Peyer's patch (tissue), 4 donors: Measurements from ENCODE around the gene ATG7. TPM values are rescaled to one million over a fixed set of nuclear protein-coding genes. Genes with fewer than 3 reads are reported as not detected.
"Not testable (repeated sequence)": the region's sequence is repeated elsewhere in the genome, so short reads cannot be mapped to it uniquely, and the experiment has no call there.

Source experiments
- DNase-seq, 3 donors: peaks; one replicate each; pipeline ENCODE4 v3.0.0-alpha.2; 2017 to 2019
- H3K27ac ChIP-seq, 4 donors: fragments of 200-600 bp; sonication (generic); one replicate each; pipeline ENCODE4 v1.5.1; 2016 to 2019
- H3K27me3 ChIP-seq, 2 donors: fragments of 200-600 bp; sonication (generic); one replicate each; pipeline ENCODE4 v1.5.1; 2019
- H3K36me3 ChIP-seq, 3 donors: fragments of 200-600 bp; sonication (generic); one replicate each; pipeline ENCODE4 v1.5.1; 2016 to 2019
- H3K4me1 ChIP-seq, 4 donors: fragments of 200-600 bp; sonication (generic); one replicate each; pipeline ENCODE4 v1.5.1; 2016 to 2019
- H3K4me3 ChIP-seq, 4 donors: fragments of 200-600 bp; sonication (generic); 1 replicate in 3 of 4; 2 replicates in 1 of 4; pipeline ENCODE4 v1.5.1; 2016 to 2019; ENCODE audit warnings: mild to moderate bottlenecking in 1 of 4
- H3K9me3 ChIP-seq, 4 donors: fragments of 200-600 bp; sonication (generic); one replicate each; pipeline ENCODE4 v1.5.1; 2016 to 2019; ENCODE audit warnings: mild to moderate bottlenecking in 1 of 4
- POLR2A ChIP-seq, 2 donors: fragments of 450-650 bp; IDR thresholded peaks; one replicate each; pipeline ENCODE4 v1.5.1; 2017; ENCODE audit warnings: antibody characterized with exemption in 2 of 2, mild to moderate bottlenecking in 2 of 2, moderate library complexity in 2 of 2
- total RNA-seq, 4 donors: library from RNA; depleted of rRNA; stranded (reverse); fragments of >200 nt; gene quantifications; one replicate each; pipeline ENCODE4 v1.1.0, GENCODE V29; 2016
- TF ChIP-seq, protein P1 (sequence below), 6 experiments: fragments of 450-650 bp in 4 of 6; fragments of 200-600 bp in 2 of 6; sonication (generic) in 1 of 6; IDR thresholded peaks; one replicate each; pipeline ENCODE4 v1.5.1; 2017 to 2019; ENCODE audit warnings: antibody characterized with exemption in 6 of 6, mild to moderate bottlenecking in 3 of 6, moderate library complexity in 1 of 6

ATG7 gene
- total RNA-seq, 4 donors from 2014 or later, result 45.2 to 126 (median 70.8) TPM

DNA sequence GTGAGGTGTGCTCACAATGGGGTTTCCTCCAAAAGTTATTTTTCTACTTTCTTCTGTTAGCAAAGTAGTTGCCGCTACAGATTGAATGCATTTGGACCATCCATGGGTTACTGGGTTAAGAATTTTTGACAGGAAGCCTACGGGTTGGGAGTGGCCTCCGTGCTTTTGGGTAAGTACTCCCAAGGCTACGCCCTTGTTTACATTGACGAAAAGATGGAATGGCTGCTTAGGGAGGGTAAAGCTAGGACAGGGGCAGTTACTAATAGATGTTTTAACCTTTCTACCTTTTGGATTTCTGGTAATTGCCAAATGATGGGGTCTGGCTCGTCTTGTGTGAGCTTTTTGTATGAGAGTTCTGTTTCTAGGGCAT, 20.4 kb upstream of the ATG7 start:
- TF ChIP-seq, protein P1, sequence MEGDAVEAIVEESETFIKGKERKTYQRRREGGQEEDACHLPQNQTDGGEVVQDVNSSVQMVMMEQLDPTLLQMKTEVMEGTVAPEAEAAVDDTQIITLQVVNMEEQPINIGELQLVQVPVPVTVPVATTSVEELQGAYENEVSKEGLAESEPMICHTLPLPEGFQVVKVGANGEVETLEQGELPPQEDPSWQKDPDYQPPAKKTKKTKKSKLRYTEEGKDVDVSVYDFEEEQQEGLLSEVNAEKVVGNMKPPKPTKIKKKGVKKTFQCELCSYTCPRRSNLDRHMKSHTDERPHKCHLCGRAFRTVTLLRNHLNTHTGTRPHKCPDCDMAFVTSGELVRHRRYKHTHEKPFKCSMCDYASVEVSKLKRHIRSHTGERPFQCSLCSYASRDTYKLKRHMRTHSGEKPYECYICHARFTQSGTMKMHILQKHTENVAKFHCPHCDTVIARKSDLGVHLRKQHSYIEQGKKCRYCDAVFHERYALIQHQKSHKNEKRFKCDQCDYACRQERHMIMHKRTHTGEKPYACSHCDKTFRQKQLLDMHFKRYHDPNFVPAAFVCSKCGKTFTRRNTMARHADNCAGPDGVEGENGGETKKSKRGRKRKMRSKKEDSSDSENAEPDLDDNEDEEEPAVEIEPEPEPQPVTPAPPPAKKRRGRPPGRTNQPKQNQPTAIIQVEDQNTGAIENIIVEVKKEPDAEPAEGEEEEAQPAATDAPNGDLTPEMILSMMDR (IDR thresholded peaks at IDR 0.05), result no peak
- no peak for TF ChIP-seq POLR2A (IDR thresholded peaks at IDR 0.05)
- Histone ChIP-seq H3K4me1 (no peaks in the 10 kb centered on the region), H3K4me3 (no peak overlapping the region), H3K9me3 (no peaks in the 10 kb centered on the region), H3K36me3 (no peaks in the 10 kb centered on the region), H3K27me3 (no peaks in the 10 kb centered on the region), H3K27ac (no peak overlapping the region)
- DNase-seq, result no peak

- DNase-seq, result no peak
- TF ChIP-seq POLR2A (IDR thresholded peaks at IDR 0.05), result no peak
- TF ChIP-seq, protein P1 (IDR thresholded peaks at IDR 0.05), result no peak
Observed at GRCh38 chr3:11254876-11255275, 17.3 kb upstream of the ATG7 start.

GRCh38 chr3:11255537-11255936, 16.7 kb upstream of the ATG7 start:
- H3K4me3 ChIP-seq, H3K9me3 ChIP-seq, DNase-seq: not testable (repeated sequence)

More at GRCh38 chr3:11254876-11255275, 17.3 kb upstream of the ATG7 start:
- no peaks in the 10 kb centered on the region for H3K27me3 ChIP-seq
- H3K27ac ChIP-seq, result no peak overlapping the region
- H3K36me3 ChIP-seq, result peaks cover 0 to 10% (median 0%) of the 10 kb centered on the region in 3 donors
- H3K4me3 ChIP-seq, result no peak overlapping the region
- no peaks in the 10 kb centered on the region for H3K9me3 ChIP-seq
- no peaks in the 10 kb centered on the region for H3K4me1 ChIP-seq

DNA sequence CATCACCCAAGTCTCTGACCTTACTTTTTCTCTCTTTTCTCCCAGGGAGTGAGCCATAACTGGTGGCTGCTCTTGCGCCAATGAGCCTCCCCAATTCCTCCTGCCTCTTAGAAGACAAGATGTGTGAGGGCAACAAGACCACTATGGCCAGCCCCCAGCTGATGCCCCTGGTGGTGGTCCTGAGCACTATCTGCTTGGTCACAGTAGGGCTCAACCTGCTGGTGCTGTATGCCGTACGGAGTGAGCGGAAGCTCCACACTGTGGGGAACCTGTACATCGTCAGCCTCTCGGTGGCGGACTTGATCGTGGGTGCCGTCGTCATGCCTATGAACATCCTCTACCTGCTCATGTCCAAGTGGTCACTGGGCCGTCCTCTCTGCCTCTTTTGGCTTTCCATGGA, 13.2 kb upstream of the ATG7 start:
- peaks cover 0 to 24% (median 0%) of the 10 kb centered on the region in 3 donors for H3K36me3 ChIP-seq
- no peaks in the 10 kb centered on the region for H3K27me3 ChIP-seq
- TF ChIP-seq, protein P1 (IDR thresholded peaks at IDR 0.05), result no peak
- H3K9me3 ChIP-seq, result no peaks in the 10 kb centered on the region
- no peak for DNase-seq
- H3K27ac ChIP-seq, result no peak overlapping the region
- no peaks in the 10 kb centered on the region for H3K4me1 ChIP-seq
- no peak overlapping the region for H3K4me3 ChIP-seq

More at GRCh38 chr3:11255537-11255936, 16.7 kb upstream of the ATG7 start:
- not testable (repeated sequence) for H3K4me1 ChIP-seq, H3K27me3 ChIP-seq, H3K27ac ChIP-seq
- H3K36me3 ChIP-seq, result peaks cover 0 to 15% (median 0%) of the 10 kb centered on the region in 3 donors

DNA sequence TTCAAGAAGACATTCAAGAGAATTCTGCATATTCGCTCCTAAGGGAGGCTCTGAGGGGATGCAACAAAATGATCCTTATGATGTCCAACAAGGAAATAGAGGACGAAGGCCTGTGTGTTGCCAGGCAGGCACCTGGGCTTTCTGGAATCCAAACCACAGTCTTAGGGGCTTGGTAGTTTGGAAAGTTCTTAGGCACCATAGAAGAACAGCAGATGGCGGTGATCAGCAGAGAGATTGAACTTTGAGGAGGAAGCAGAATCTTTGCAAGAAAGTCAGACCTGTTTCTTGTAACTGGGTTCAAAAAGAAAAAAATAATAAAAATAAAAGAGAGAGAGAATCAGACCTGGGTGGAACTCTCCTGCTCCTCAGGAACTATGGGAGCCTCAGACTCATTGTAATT, 11.7 kb upstream of the ATG7 start:
- H3K27me3 ChIP-seq, result no peaks in the 10 kb centered on the region
- no peak for TF ChIP-seq POLR2A (IDR thresholded peaks at IDR 0.05)
- TF ChIP-seq, protein P1 (IDR thresholded peaks at IDR 0.05), result no peak
- DNase-seq, result no peak
- H3K36me3 ChIP-seq, result peaks cover 0 to 24% (median 0%) of the 10 kb centered on the region in 3 donors
- no peak overlapping the region for H3K4me3 ChIP-seq
- H3K9me3 ChIP-seq, result no peaks in the 10 kb centered on the region
- no peaks in the 10 kb centered on the region for H3K4me1 ChIP-seq
- H3K27ac ChIP-seq, result no peak overlapping the region

DNA sequence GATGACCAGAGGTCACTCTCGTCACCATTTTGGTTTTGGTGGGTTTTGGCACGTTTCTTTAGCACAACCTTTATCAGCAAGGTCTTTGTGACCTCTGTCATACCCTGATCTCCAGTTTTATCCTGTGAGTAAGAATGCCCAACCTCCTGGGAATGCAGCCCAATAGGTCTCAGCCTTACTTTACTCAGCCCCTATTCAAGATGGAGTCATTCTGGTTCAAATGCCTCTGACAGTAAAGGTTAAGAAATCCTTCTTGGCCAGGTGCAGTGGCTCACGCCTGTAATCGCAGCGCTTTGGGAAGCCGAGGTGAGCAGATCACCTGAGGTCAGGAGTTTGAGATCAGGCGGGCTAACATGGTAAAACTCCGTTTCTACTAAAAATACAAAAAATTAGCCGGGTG, 3.2 kb upstream of the ATG7 start:
- Histone ChIP-seq H3K27me3 (no peaks in the 10 kb centered on the region), H3K9me3 (no peaks in the 10 kb centered on the region), H3K27ac (no peak overlapping the region), H3K36me3 (no peaks in the 10 kb centered on the region), H3K4me3 (no peak overlapping the region), H3K4me1 (peaks cover 0 to 11% (median 0%) of the 10 kb centered on the region in 4 donors)
- TF ChIP-seq, protein P1 (IDR thresholded peaks at IDR 0.05), result no peak
- TF ChIP-seq POLR2A (IDR thresholded peaks at IDR 0.05), result no peak
- DNase-seq, result no peak
